Astrocyte (in vitro differentiated cells and primary cell): ENCODE data around the gene ALG14. TPM values are rescaled to one million over a fixed set of nuclear protein-coding genes. Genes with fewer than 3 reads are reported as not detected.
A peak's percentile ranks its signal among the peaks of the same experiment; 100 is the strongest.

ENCODE experiments used
- DNase-seq: peaks from one replicate; pipeline ENCODE4 v3.0.0-alpha.2; 2010; ENCODE audit warnings: low read depth
- FAIRE-seq: peaks from 2 replicates; lab custom pipeline; 2011; peaks lifted over from hg19 to GRCh38; lab: Jason Lieb, UNC
- H2AFZ ChIP-seq: 2 replicates; pipeline ENCODE4 v1.6.0; 2012; ENCODE audit warnings: low read depth, low read length, inconsistent platforms
- H3K27ac ChIP-seq: 2 replicates; pipeline ENCODE4 v1.5.1; 2011; ENCODE audit warnings: low read depth, low read length, inconsistent platforms
- H3K27me3 ChIP-seq: 2 replicates; pipeline ENCODE4 v1.6.0; 2011; ENCODE audit warnings: low read length, inconsistent platforms; ENCODE audit not compliant: insufficient read depth
- H3K36me3 ChIP-seq: 2 replicates; pipeline ENCODE4 v1.5.1; 2011; ENCODE audit warnings: low read length, inconsistent platforms; ENCODE audit not compliant: insufficient read depth
- H3K4me1 ChIP-seq: 2 replicates; pipeline ENCODE4 v1.5.1; 2011; ENCODE audit warnings: low read length, inconsistent platforms; ENCODE audit not compliant: insufficient read depth
- H3K4me2 ChIP-seq: 2 replicates; pipeline ENCODE4 v1.6.0; 2012; ENCODE audit warnings: low read length, inconsistent platforms
- H3K4me3 ChIP-seq: 2 replicates; pipeline ENCODE4 v1.5.1; 2011; ENCODE audit warnings: low read depth, mild to moderate bottlenecking, low read length, inconsistent platforms; ENCODE audit not compliant: insufficient read depth
- H3K79me2 ChIP-seq: 2 replicates; pipeline ENCODE4 v1.6.0; 2012; ENCODE audit warnings: mild to moderate bottlenecking, low read length, inconsistent platforms; ENCODE audit not compliant: insufficient read depth
- H3K9ac ChIP-seq: 2 replicates; pipeline ENCODE4 v1.6.0; 2012; ENCODE audit warnings: mild to moderate bottlenecking, low read length, inconsistent platforms
- H3K9me3 ChIP-seq: 2 replicates; pipeline ENCODE4 v1.5.1; 2012; ENCODE audit warnings: low read depth, mild to moderate bottlenecking, low read length, inconsistent platforms; ENCODE audit not compliant: insufficient read depth
- H4K20me1 ChIP-seq: 2 replicates; pipeline ENCODE4 v1.6.0; 2012; ENCODE audit warnings: low read length, inconsistent platforms; ENCODE audit not compliant: insufficient read depth
- H3K27ac Mint-ChIP-seq: one replicate; pipeline ENCODE4 v1.8.0; 2021; ENCODE audit warnings: mild to moderate bottlenecking, mixed read lengths; ENCODE audit not compliant: unreplicated experiment
- H3K27me3 Mint-ChIP-seq: one replicate; pipeline ENCODE4 v1.8.0; 2021; ENCODE audit warnings: low read depth, mixed read lengths; ENCODE audit not compliant: unreplicated experiment
- H3K36me3 Mint-ChIP-seq: one replicate; pipeline ENCODE4 v1.8.0; 2021; ENCODE audit warnings: low read depth, mixed read lengths; ENCODE audit not compliant: unreplicated experiment
- H3K4me1 Mint-ChIP-seq: one replicate; pipeline ENCODE4 v1.8.0; 2021; ENCODE audit warnings: low read depth, mixed read lengths; ENCODE audit not compliant: unreplicated experiment
- H3K4me3 Mint-ChIP-seq: one replicate; pipeline ENCODE4 v1.8.0; 2021; ENCODE audit warnings: mild to moderate bottlenecking, moderate library complexity, mixed read lengths; ENCODE audit not compliant: unreplicated experiment
- H3K9me3 Mint-ChIP-seq: one replicate; pipeline ENCODE4 v1.8.0; 2021; ENCODE audit warnings: mild to moderate bottlenecking, mixed read lengths; ENCODE audit not compliant: unreplicated experiment
- EZH2 ChIP-seq: IDR thresholded peaks from 2 replicates; pipeline ENCODE4 v1.6.1; 2012; ENCODE audit warnings: mild to moderate bottlenecking, low read length, inconsistent platforms; ENCODE audit not compliant: insufficient read depth
- total RNA-seq: library from RNA; stranded (reverse); gene quantifications from 2 replicates; pipeline ENCODE4 v1.2.1, GENCODE V29; 2021
- TF ChIP-seq, protein P1 (sequence below): IDR thresholded peaks from 2 replicates; pipeline ENCODE4 v1.5.1; 2011; ENCODE audit warnings: low read depth, mild to moderate bottlenecking, inconsistent platforms, low read length, moderate library complexity; ENCODE audit not compliant: insufficient read depth

ALG14 gene
- total RNA-seq, 1 donor from 2014 or later = 6.9 TPM

DNA sequence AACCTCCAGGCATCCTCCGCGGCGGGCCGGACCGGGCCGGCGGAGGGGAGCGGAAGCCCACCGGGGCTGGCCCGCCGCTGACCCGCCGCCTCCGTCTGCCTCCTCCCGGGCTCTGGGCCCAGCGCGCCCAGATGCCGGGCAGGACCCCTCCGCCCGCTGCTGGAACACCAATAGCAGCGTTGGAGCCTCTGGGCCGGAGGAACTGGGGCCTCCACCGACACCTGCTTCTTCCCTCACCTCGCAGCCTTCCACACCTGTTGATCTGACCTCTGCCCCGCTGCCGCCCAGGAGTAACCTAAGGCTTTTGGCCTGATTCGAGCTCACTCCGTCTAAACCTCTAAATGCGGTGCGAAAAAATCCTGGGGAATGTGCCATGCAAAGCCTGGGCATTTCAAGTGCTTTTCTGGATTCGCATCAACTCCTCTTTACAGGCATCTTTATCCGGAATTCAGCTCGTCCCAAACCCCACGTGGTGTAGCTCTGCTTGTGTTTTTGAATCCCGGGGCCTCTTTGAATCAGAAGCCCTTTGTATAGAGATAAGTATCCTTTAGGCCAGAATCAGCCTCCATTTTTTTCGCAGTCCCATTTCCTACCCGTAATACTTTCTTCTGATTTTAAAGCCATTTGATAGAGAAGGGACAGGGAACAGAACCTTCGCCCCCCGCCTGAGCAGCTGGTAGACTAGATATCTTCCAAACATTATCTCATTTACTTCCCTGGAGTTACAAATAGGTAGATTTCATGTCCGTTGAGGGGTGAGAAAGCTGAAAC, 145.2 kb downstream of the ALG14 start:
- H2AFZ ChIP-seq = peak overlapping the region; percentile 65
- FAIRE-seq = no peak

DNA sequence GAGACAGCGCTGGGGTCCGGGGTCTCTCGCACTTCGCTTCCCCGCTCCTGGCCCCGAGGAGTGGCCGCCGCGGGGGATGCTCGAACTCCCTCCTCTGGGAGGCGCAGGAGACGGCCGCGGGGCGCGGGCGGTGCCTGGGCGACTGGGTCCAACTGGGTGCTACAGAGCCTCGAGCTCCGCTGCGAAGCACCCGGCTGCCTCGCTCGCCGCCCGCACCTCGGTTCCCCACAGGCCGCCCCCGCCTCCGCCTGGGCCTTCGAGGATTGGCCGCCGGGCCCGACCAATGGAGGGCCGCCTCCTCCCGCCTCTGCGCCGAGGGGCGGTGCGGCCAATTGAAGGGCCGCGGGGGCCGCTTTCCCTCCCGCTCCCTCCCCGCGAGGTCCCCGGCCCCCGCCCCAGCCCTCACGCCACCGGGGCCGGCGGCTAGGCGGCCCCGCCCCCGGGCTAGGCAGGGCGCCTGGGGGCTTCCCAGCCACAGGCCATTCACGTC, 145.8 kb downstream of the ALG14 start, which contains the start of gene CNN3:
TSS of gene CNN3 (minus strand) at position 196 of the 490 bp plus-strand sequence. CDS start 216 bp downstream, outside the sequence.
- H3K36me3 ChIP-seq = peaks cover 2% of the 10 kb centered on the region
- peak within 1 kb of the TSS; percentile 96 for H3K27ac Mint-ChIP-seq
- peaks cover 38% of the 10 kb centered on the region for H3K4me1 Mint-ChIP-seq
- H3K27me3 Mint-ChIP-seq = no peaks in the 10 kb centered on the region
- peaks cover 42% of the 10 kb centered on the region for H4K20me1 ChIP-seq
- FAIRE-seq (no peak), DNase-seq (peak; percentile 89)
- peak within 1 kb of the TSS; percentile 100 for H3K4me3 ChIP-seq
- peak within 1 kb of the TSS; percentile 65 for H2AFZ ChIP-seq
- TF ChIP-seq, protein P1, sequence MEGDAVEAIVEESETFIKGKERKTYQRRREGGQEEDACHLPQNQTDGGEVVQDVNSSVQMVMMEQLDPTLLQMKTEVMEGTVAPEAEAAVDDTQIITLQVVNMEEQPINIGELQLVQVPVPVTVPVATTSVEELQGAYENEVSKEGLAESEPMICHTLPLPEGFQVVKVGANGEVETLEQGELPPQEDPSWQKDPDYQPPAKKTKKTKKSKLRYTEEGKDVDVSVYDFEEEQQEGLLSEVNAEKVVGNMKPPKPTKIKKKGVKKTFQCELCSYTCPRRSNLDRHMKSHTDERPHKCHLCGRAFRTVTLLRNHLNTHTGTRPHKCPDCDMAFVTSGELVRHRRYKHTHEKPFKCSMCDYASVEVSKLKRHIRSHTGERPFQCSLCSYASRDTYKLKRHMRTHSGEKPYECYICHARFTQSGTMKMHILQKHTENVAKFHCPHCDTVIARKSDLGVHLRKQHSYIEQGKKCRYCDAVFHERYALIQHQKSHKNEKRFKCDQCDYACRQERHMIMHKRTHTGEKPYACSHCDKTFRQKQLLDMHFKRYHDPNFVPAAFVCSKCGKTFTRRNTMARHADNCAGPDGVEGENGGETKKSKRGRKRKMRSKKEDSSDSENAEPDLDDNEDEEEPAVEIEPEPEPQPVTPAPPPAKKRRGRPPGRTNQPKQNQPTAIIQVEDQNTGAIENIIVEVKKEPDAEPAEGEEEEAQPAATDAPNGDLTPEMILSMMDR = no peak
- TF ChIP-seq EZH2 = no peak
- peak within 1 kb of the TSS; percentile 95 for H3K4me3 Mint-ChIP-seq
- H3K9me3 Mint-ChIP-seq = no peaks in the 10 kb centered on the region
- no peaks in the 10 kb centered on the region for H3K9me3 ChIP-seq
- H3K9ac ChIP-seq = peak within 1 kb of the TSS; percentile 100
- H3K36me3 Mint-ChIP-seq = peaks cover 15% of the 10 kb centered on the region
- H3K4me2 ChIP-seq = peak within 1 kb of the TSS; percentile 97
- peak within 1 kb of the TSS; percentile 100 for H3K27ac ChIP-seq
- peaks cover 40% of the 10 kb centered on the region for H3K4me1 ChIP-seq
- H3K27me3 ChIP-seq = no peaks in the 10 kb centered on the region
- peaks cover 81% of the 10 kb centered on the region for H3K79me2 ChIP-seq

More for the DNA sequence above, 145.2 kb downstream of the ALG14 start:
- Mint-ChIP-seq H3K27me3 (no peaks in the 10 kb centered on the region), H3K36me3 (peaks cover 15% of the 10 kb centered on the region), H3K27ac (peak overlapping the region; percentile 90), H3K4me1 (peaks cover 35% of the 10 kb centered on the region), H3K9me3 (no peaks in the 10 kb centered on the region), H3K4me3 (peak overlapping the region; percentile 91)
- Histone ChIP-seq H3K79me2 (peaks cover 75% of the 10 kb centered on the region), H3K27ac (peak overlapping the region; percentile 85), H3K36me3 (no peaks in the 10 kb centered on the region), H3K4me2 (peak overlapping the region; percentile 97), H3K4me3 (peak overlapping the region; percentile 62), H3K4me1 (peaks cover 35% of the 10 kb centered on the region), H4K20me1 (peaks cover 36% of the 10 kb centered on the region), H3K9ac (peak overlapping the region; percentile 89), H3K27me3 (no peaks in the 10 kb centered on the region), H3K9me3 (no peaks in the 10 kb centered on the region)
- TF ChIP-seq EZH2 = no peak
- TF ChIP-seq, protein P1 = no peak
- DNase-seq = peak; percentile 58
